Neural cell (in vitro differentiated cells): ENCODE results near the gene RAB41. TPM values are rescaled to one million over a fixed set of nuclear protein-coding genes. Genes with fewer than 3 reads are reported as not detected.

Source experiments
- H2AFZ ChIP-seq: fragments of 200-600, 300-800 bp; sonication (generic), shearing (Covaris generic); 2 replicates; pipeline ENCODE4 v1.6.0; 2014; ENCODE audit warnings: low read depth, mild to moderate bottlenecking, antibody characterized with exemption, low read length, moderate library complexity
- H3F3A ChIP-seq: fragments of 200-600 bp; shearing (Covaris generic); 2 replicates; pipeline ENCODE4 v1.6.1; 2016; ENCODE audit warnings: mild to moderate bottlenecking, moderate library complexity, mixed read lengths, antibody characterized with exemption, low read length; ENCODE audit not compliant: insufficient read depth, poor library complexity, severe bottlenecking
- H3K27ac ChIP-seq: fragments of 200-600, 300-800 bp; sonication (generic), shearing (Covaris generic); 2 replicates; pipeline ENCODE4 v1.5.1; 2014; ENCODE audit warnings: mild to moderate bottlenecking, low read length, moderate library complexity
- H3K27me3 ChIP-seq: fragments of 300-800, 200-600 bp; sonication (generic), shearing (Covaris generic); 2 replicates; pipeline ENCODE4 v1.6.0; 2014; ENCODE audit warnings: mild to moderate bottlenecking, low read depth, low read length, moderate library complexity; ENCODE audit not compliant: insufficient read depth
- H3K36me3 ChIP-seq: fragments of 300-800, 200-600 bp; sonication (generic), shearing (Covaris generic); 2 replicates; pipeline ENCODE4 v1.5.1; 2014; ENCODE audit warnings: mild to moderate bottlenecking, antibody characterized with exemption, low read length, moderate library complexity; ENCODE audit not compliant: insufficient read depth
- H3K4me2 ChIP-seq: fragments of 300-800, 200-600 bp; sonication (generic), shearing (Covaris generic); 2 replicates; pipeline ENCODE4 v1.6.0; 2014; ENCODE audit warnings: mild to moderate bottlenecking, low read length
- H3K4me3 ChIP-seq: fragments of 300-800, 200-600 bp; sonication (generic), shearing (Covaris generic); 2 replicates; pipeline ENCODE4 v1.5.1; 2014; ENCODE audit warnings: mild to moderate bottlenecking, low read length, moderate library complexity
- H3K79me2 ChIP-seq: fragments of 200-600 bp; shearing (Covaris generic); replicated peaks from 2 replicates; pipeline ENCODE4 v1.6.0; 2014; ENCODE audit warnings: mild to moderate bottlenecking, low read length, moderate library complexity; ENCODE audit not compliant: insufficient read depth
- H3K9ac ChIP-seq: fragments of 300-800, 200-600 bp; sonication (generic), shearing (Covaris generic); 2 replicates; pipeline ENCODE4 v1.6.1; 2016; ENCODE audit warnings: mild to moderate bottlenecking, low read length, mixed read lengths
- H3K9me2 ChIP-seq: fragments of 200-600 bp; shearing (Covaris generic); 2 replicates; pipeline ENCODE4 v1.6.1; 2016; ENCODE audit warnings: mild to moderate bottlenecking, low read length, mixed read lengths; ENCODE audit not compliant: insufficient read depth
- H3K9me3 ChIP-seq: fragments of 200-600, 300-800 bp; sonication (generic), shearing (Covaris generic); 2 replicates; pipeline ENCODE4 v1.6.1; 2016; ENCODE audit warnings: mild to moderate bottlenecking, mixed run types, low read length, moderate library complexity, mixed read lengths
- H4K20me1 ChIP-seq: fragments of 200-600 bp; shearing (Covaris generic); 2 replicates; pipeline ENCODE4 v1.6.1; 2016; ENCODE audit warnings: mild to moderate bottlenecking, mixed run types; ENCODE audit not compliant: insufficient read depth
- CTCF ChIP-seq: fragments of 450-650 bp; IDR thresholded peaks from 2 replicates; pipeline ENCODE4 v1.5.1; 2014; ENCODE audit warnings: antibody characterized with exemption, mild to moderate bottlenecking, moderate library complexity; ENCODE audit not compliant: poor library complexity, severe bottlenecking
- EP300 ChIP-seq: fragments of 450-650 bp; conservative IDR thresholded peaks from 2 replicates; pipeline ENCODE4 v1.6.1; 2014; ENCODE audit warnings: antibody characterized with exemption, mild to moderate bottlenecking, moderate library complexity; ENCODE audit not compliant: poor library complexity, severe bottlenecking
- EZH2 ChIP-seq: fragments of 200-600, 300-800 bp; shearing (Covaris generic), sonication (generic); IDR thresholded peaks from 2 replicates; pipeline ENCODE4 v1.6.1; 2014; ENCODE audit warnings: antibody characterized with exemption, low read length, borderline replicate concordance, mild to moderate bottlenecking; ENCODE audit not compliant: insufficient read depth, poor library complexity, severe bottlenecking
- MXI1 ChIP-seq: fragments of 450-650 bp; conservative IDR thresholded peaks from 2 replicates; pipeline ENCODE4 v1.6.1; 2014; ENCODE audit warnings: antibody characterized with exemption, mild to moderate bottlenecking; ENCODE audit not compliant: poor library complexity, severe bottlenecking
- POLR2AphosphoS5 ChIP-seq: IDR thresholded peaks from 2 replicates; pipeline ENCODE4 v1.6.1; 2012
- RAD21 ChIP-seq: fragments of 450-650 bp; conservative IDR thresholded peaks from 2 replicates; pipeline ENCODE4 v1.6.1; 2014; ENCODE audit warnings: antibody characterized with exemption, mild to moderate bottlenecking, moderate library complexity
- REST ChIP-seq: IDR thresholded peaks from 2 replicates; pipeline ENCODE4 v1.6.1; 2012; ENCODE audit warnings: borderline replicate concordance
- SMC3 ChIP-seq: fragments of 450-650 bp; conservative IDR thresholded peaks from 2 replicates; pipeline ENCODE4 v1.6.1; 2014; ENCODE audit warnings: antibody characterized with exemption, mild to moderate bottlenecking, moderate library complexity; ENCODE audit not compliant: poor library complexity
- TAF1 ChIP-seq: IDR thresholded peaks from 2 replicates; pipeline ENCODE4 v1.6.1; 2012; ENCODE audit warnings: low read depth
- polyA plus RNA-seq: library from polyadenylated mRNA; depleted of rRNA; stranded (reverse); fragments of >200 nt; gene quantifications from 2 replicates; pipeline ENCODE4 v1.2.3, GENCODE V29; 2014

RAB41 gene
- polyA plus RNA-seq, 1 donor from 2014 or later: not detected

GRCh38 chrX:70324326-70324725, 42.4 kb downstream of the RAB41 start:
- H3K27me3 ChIP-seq: no peaks in the 10 kb centered on the region
- no peak overlapping the region for H3K27ac ChIP-seq
- no peak overlapping the region for H2AFZ ChIP-seq
- no peaks in the 10 kb centered on the region for H3K9me2 ChIP-seq
- no peaks in the 10 kb centered on the region for H3K79me2 ChIP-seq
- H3K4me3 ChIP-seq: no peak overlapping the region
- TF ChIP-seq CTCF (no peak), REST (no peak), MXI1 (no peak), TAF1 (no peak), EZH2 (no peak), EP300 (no peak), RAD21 (no peak), SMC3 (no peak), POLR2AphosphoS5 (no peak)
- H4K20me1 ChIP-seq: no peaks in the 10 kb centered on the region
- H3K4me2 ChIP-seq: no peak overlapping the region
- H3K36me3 ChIP-seq: no peaks in the 10 kb centered on the region
- no peaks in the 10 kb centered on the region for H3K9me3 ChIP-seq
- H3F3A ChIP-seq: no peaks in the 10 kb centered on the region
- no peak overlapping the region for H3K9ac ChIP-seq

GRCh38 chrX:70331161-70331560, 49.2 kb downstream of the RAB41 start:
- Histone ChIP-seq H3K27me3 (no peaks in the 10 kb centered on the region), H3F3A (no peaks in the 10 kb centered on the region), H3K9me3 (no peaks in the 10 kb centered on the region), H3K4me3 (no peak overlapping the region), H2AFZ (no peak overlapping the region), H3K4me2 (no peak overlapping the region), H3K36me3 (no peaks in the 10 kb centered on the region), H3K27ac (no peak overlapping the region), H3K79me2 (no peaks in the 10 kb centered on the region), H4K20me1 (no peaks in the 10 kb centered on the region), H3K9ac (no peak overlapping the region), H3K9me2 (no peaks in the 10 kb centered on the region)
- TF ChIP-seq EZH2 (no peak), CTCF (no peak), REST (no peak), TAF1 (no peak), MXI1 (no peak), POLR2AphosphoS5 (no peak), SMC3 (no peak), RAD21 (no peak), EP300 (no peak)
